NB4 (cell line): ENCODE results near the gene GPR26.

Source experiments
- DNase-seq: peaks from one replicate; pipeline ENCODE4 v3.0.0; 2010; ENCODE audit warnings: low read depth
- H3K4me3 ChIP-seq: one replicate; pipeline ENCODE4 v1.5.1; 2011; ENCODE audit warnings: mild to moderate bottlenecking, low read depth, low read length, moderate library complexity
- MAX ChIP-seq: IDR thresholded peaks from 2 replicates; pipeline ENCODE4 v1.6.1; 2011; ENCODE audit warnings: low read depth, low read length
- MYC ChIP-seq: IDR thresholded peaks from 2 replicates; pipeline ENCODE4 v1.6.1; 2011; ENCODE audit warnings: low read depth, low read length
- POLR2A ChIP-seq: IDR thresholded peaks from 2 replicates; pipeline ENCODE4 v1.6.1; 2011; ENCODE audit warnings: mild to moderate bottlenecking; ENCODE audit not compliant: insufficient read length; ENCODE audit errors: extremely low read depth
- TF ChIP-seq, protein P1 (sequence below): IDR thresholded peaks from one replicate; pipeline ENCODE4 v1.5.1; 2012; ENCODE audit warnings: low read depth, low read length

GPR26 gene

GRCh38 chr10:123703195-123703790, 37.1 kb downstream of the GPR26 start:
- no peak for DNase-seq
- H3K4me3 ChIP-seq, result no peak overlapping the region
- TF ChIP-seq POLR2A (no peak), MAX (no peak), MYC (no peak)
- TF ChIP-seq, protein P1, sequence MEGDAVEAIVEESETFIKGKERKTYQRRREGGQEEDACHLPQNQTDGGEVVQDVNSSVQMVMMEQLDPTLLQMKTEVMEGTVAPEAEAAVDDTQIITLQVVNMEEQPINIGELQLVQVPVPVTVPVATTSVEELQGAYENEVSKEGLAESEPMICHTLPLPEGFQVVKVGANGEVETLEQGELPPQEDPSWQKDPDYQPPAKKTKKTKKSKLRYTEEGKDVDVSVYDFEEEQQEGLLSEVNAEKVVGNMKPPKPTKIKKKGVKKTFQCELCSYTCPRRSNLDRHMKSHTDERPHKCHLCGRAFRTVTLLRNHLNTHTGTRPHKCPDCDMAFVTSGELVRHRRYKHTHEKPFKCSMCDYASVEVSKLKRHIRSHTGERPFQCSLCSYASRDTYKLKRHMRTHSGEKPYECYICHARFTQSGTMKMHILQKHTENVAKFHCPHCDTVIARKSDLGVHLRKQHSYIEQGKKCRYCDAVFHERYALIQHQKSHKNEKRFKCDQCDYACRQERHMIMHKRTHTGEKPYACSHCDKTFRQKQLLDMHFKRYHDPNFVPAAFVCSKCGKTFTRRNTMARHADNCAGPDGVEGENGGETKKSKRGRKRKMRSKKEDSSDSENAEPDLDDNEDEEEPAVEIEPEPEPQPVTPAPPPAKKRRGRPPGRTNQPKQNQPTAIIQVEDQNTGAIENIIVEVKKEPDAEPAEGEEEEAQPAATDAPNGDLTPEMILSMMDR, result no peak

GRCh38 chr10:123704076-123704475, 37.9 kb downstream of the GPR26 start:
- DNase-seq, result no peak
- H3K4me3 ChIP-seq, result no peak overlapping the region
- TF ChIP-seq, protein P1, result no peak
- TF ChIP-seq MYC (no peak), MAX (no peak), POLR2A (no peak)

DNA sequence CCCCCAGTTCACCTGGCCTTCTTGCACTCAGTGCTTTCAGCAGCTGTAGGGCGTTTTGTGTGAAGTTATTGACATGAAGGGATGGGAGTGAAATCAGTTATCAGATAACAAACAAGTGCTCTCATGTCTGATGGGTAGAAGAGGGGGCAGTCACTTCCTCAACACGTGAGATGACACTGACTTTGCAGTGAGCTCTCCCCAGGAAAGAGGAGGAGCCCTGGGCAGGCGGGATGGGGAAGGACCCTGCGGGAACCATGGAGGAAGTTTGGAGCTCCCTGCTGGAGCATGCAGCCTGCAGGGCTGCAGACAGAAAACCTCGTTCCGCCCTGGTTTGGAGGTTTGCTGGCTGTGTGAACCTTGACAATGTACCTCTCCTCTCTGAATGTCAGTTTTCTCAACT, 38.7 kb downstream of the GPR26 start:
- TF ChIP-seq MYC (no peak), MAX (no peak), POLR2A (no peak)
- TF ChIP-seq, protein P1, result no peak
- no peak overlapping the region for H3K4me3 ChIP-seq
- DNase-seq, result peak; percentile 17

DNA sequence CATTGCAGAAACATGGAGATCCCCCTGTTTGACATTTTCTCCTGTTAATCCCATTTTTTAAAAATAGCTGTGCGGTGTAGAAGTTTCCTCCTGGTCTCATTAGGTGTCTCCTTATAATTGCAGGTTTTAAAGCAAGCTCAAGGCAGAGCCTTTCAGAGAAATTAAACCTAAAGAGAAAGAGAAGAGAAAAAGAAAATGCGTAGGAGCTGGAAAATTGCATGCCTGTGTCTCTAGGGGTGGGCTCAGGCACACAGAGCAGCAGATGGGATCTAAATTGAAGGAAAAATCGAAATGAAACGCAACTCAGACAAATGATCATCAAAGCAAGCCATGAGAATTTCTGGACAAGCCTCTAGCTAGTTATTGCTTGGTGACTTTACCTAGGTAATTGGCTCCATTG, 40.1 kb downstream of the GPR26 start:
- no peak for DNase-seq
- no peak overlapping the region for H3K4me3 ChIP-seq
- no peak for TF ChIP-seq MAX
- no peak for TF ChIP-seq POLR2A
- TF ChIP-seq, protein P1, result no peak
- no peak for TF ChIP-seq MYC

DNA sequence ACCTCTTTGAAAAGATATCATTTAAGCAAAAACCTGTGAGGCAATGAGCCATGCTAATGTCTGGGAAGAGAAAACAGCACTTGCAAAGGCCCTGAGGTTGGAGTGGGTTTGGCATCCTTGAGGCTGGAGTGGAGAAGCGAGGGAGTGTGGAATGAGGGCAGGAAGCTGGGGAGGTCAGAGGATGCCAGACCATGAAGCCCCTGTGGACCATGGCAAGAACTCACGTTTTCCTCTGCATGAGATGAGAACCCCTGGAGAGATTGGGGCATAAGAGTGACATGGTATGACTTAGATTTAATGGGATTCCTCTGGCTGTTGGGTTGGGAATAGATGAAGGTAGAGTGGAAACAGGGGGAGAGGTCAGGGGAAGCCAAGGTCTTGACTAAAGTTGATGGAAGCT, 49.4 kb downstream of the GPR26 start:
- no peak for DNase-seq
- TF ChIP-seq MYC (no peak), POLR2A (no peak), MAX (no peak)
- TF ChIP-seq, protein P1, result no peak

DNA sequence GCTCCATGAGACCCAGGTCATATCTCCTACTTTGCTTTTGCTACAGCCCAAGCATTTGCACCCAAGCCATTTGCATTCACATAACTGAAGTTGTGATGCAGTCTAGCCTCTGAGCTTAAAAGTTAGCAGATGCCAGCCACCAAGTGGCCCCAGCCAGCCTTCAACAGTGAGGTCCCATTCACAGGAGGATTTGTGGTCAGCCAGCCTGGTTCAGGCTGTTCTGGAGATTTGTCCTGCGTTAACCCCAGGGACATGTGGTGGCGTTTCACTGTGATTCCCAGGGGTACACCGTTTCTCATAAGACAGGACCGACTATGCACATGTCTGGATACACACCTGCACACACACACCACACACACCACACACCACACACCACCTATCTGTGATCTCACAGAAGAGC, 51.2 kb downstream of the GPR26 start:
- no peak for DNase-seq
- TF ChIP-seq MYC, result no peak
- no peak for TF ChIP-seq MAX
- TF ChIP-seq, protein P1, result no peak
- TF ChIP-seq POLR2A, result no peak

More for the DNA sequence above, 49.4 kb downstream of the GPR26 start:
- H3K4me3 ChIP-seq, result no peak overlapping the region

More for the DNA sequence above, 51.2 kb downstream of the GPR26 start:
- H3K4me3 ChIP-seq, result no peak overlapping the region
